GM12872 (cell line): Measurements from ENCODE around the gene DOK3.

Experiments
- TF ChIP-seq, protein P1 (sequence below): IDR thresholded peaks from 3 replicates; pipeline ENCODE4 v1.5.1; 2011; ENCODE audit warnings: low read depth, mild to moderate bottlenecking, low read length, moderate library complexity; ENCODE audit not compliant: insufficient read depth

Gene DOK3

DNA sequence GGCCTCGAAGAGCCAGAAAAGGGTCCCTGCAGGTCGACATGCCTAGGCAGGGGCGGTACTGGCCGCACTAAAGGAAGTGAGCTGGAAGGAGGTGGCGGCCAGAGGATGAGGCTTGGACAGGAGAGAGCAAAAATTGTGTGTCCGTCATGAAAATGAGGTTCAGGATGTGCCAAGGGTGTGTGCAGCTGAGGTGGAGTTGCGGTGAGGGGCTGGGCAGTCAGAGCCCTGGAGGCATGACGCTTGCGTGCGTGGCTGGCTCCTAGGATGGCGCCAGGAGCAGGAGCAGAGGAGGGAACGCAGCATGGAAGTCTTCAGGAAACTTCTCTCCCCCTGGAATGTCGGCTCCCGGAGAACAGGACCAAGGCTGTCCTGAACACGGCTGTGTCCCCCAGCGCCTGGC is 6.7 kb downstream of the DOK3 start:
- TF ChIP-seq, protein P1, sequence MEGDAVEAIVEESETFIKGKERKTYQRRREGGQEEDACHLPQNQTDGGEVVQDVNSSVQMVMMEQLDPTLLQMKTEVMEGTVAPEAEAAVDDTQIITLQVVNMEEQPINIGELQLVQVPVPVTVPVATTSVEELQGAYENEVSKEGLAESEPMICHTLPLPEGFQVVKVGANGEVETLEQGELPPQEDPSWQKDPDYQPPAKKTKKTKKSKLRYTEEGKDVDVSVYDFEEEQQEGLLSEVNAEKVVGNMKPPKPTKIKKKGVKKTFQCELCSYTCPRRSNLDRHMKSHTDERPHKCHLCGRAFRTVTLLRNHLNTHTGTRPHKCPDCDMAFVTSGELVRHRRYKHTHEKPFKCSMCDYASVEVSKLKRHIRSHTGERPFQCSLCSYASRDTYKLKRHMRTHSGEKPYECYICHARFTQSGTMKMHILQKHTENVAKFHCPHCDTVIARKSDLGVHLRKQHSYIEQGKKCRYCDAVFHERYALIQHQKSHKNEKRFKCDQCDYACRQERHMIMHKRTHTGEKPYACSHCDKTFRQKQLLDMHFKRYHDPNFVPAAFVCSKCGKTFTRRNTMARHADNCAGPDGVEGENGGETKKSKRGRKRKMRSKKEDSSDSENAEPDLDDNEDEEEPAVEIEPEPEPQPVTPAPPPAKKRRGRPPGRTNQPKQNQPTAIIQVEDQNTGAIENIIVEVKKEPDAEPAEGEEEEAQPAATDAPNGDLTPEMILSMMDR, result no peak

DNA sequence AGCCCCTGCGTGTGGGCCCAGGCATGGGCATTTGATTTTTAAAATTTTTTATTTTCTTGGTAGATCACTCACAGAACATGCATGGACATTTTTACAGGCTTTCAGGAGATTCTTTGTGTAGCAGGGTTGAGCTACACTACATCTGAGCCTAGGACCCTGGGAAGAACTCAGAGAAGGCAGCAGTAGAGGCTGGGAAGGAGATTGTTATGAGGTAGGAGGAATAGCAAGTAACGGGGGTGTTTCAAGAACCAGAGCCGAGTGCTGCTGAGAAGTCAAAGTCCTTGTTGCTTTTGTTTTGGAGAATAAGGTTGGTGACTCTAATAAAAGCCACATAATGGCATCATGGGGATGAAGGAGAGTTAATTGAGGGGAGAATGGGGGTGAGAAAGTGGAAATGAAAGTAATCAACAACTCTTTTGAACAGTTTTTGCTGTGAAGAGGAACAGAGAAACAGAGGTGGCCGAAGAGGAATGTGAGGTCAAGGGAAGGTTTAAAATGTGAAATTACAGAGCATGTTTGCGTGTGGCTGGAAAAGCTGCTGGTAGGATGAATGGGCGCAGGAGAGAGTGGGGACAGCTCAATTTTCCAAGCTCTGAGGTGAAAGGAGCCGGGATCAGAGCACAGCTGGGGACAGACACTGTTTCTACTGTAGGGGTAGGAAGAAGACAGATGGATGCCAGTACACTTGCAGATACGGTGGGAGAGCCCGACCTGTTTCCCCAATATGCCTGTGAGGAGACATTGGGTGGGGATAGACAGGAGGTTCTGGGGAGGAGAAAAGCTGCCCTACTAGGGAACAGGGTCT is 7.5 kb downstream of the DOK3 start:
- TF ChIP-seq, protein P1, result no peak

DNA sequence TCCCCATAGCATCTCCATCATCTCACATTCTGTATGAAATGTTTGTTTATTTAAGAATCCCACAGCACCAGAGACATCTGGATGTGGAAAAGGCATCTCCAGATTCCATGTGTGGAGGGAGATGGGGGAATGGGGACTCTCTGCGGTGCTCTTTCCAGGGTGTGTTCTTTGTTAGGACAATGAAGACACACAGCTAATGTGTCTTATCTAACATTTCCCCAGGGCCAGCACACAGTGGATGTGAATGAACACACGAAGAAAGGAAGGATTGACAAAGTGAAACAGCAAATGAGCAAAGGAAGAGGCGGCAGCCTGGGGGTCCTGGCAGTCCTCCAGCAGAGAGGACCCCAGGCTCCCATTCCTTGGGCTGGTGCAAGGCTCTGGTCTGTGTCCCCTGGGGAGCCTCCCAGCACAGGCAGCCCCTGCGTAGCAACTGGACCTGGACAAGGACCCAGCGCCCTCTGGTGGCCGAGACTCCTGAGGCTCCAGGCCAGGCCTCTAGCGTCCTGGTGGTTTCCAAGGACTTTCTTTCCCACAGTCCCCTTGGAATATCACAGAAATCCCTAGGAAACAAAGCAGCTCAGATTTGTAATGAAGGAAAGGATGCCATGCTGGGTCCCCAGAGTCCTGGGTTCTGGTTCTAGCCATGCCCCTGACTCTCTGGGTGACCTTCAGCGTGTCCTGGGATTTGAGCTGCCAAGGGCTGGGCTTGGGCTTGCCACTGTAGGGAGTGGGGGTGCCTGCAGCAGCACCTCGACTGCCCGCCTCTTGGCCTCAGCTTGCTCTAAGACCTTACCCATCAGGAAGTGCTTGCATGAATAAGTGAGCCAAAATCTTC is 8.7 kb downstream of the DOK3 start:
- TF ChIP-seq, protein P1, result peak; percentile 99

DNA sequence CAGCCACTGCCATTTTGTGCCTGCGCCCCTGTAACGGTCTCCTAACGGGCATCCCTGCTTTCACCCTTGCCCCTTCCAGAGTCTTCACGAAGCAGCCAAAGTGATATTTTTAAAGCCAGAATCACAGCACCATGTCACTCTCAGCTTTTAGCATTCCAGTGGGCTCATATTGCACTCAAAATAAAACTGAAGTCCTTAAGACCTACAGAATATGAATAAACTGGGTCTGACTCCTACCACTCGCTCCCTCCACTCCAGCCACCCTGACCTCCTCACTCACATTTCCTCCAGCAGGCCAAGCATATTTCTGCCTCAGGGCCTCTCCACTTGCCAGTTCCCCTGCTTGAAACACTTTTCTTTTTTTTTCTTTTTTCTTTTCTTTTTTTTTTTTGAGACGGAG is 9.8 kb downstream of the DOK3 start:
- TF ChIP-seq, protein P1, result no peak

DNA sequence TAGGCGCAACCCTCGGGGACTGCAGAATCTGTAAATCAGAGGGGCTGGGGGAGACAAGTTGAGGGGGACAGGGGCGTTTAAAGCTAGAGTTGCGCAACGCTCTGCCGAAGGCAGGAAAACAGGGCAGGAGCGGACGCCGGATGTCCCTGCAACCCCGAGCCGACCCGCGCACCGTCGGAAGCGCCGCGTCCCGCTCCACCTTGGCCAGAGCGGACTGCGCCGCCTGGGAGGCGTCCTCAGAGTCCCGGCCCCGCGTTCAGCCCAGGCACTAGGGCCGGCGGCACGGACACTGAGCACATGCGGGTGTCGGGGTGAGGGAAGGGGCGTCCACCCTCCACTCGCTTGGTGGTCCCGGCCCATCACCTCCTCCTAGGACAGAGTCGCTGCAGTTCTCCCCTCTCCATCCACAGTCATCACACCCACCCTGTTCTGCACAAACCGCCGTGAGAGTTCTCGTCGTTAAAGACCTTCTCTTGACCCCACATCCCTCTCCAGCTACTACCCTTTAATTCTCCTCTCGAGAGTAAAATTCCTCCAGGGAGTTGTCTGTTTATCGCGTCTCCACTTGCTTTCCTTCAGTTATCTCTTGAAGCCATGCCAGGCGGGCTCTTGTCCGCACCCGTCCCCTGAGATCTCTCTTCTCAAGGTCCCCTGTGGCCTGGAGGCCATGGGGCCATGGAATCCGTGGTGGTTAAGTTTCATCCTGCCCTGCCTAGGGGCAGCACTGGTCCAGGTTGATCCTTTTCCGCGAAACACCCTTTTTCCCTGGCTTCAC is 11.4 kb downstream of the DOK3 start:
- TF ChIP-seq, protein P1, result no peak

DNA sequence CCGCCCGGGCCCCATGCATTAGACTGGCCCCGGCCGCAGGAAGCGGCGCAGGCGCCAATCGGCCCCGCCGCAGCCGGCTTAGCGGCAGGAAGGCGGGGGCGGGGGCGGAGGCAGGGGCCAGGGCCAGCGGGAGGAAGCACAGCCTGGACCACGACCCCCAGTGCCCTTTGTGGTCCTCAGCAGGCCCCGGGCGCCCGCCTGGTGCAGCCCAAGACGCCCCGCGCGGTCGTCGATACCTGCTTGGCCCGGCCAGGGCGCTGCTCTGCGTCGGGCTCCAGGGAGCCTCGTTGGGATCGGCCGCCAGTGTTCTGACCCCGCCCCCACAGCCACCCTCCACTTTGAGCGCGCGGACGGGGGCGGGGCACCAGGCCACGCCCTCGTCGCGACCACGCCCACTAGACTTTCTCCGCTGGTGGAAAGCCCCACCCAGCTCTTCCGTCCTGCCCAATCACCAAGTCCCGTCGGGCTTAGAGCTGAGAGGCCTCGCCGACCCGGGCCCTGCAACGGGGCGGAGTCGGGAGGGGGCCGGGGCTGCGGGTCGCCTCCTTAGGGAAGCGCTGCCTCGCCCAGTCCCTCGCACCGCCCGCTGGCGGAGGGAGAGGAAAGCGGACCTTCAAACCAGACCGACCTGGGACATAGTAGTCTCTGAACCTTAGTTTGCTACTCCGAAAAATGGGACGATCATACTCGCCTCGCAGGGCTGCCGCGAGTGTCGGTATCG is 12.2 kb downstream of the DOK3 start, which contains the start of gene PDLIM7:
Gene PDLIM7 (minus strand): TSS at position 313 of the 721 bp plus-strand sequence. CDS start 1,092 bp downstream, outside the sequence.
- TF ChIP-seq, protein P1, result 0 out of 3 replicates have a peak, but pooled peaks have one; percentile 11
